EL (cell line): ENCODE data around the gene CLTA.

ENCODE experiments used
- DNase-seq: peaks from one replicate; pipeline ENCODE4 v3.0.0-alpha.2; 2016

CLTA gene, protein sequence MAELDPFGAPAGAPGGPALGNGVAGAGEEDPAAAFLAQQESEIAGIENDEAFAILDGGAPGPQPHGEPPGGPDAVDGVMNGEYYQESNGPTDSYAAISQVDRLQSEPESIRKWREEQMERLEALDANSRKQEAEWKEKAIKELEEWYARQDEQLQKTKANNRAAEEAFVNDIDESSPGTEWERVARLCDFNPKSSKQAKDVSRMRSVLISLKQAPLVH

DNA sequence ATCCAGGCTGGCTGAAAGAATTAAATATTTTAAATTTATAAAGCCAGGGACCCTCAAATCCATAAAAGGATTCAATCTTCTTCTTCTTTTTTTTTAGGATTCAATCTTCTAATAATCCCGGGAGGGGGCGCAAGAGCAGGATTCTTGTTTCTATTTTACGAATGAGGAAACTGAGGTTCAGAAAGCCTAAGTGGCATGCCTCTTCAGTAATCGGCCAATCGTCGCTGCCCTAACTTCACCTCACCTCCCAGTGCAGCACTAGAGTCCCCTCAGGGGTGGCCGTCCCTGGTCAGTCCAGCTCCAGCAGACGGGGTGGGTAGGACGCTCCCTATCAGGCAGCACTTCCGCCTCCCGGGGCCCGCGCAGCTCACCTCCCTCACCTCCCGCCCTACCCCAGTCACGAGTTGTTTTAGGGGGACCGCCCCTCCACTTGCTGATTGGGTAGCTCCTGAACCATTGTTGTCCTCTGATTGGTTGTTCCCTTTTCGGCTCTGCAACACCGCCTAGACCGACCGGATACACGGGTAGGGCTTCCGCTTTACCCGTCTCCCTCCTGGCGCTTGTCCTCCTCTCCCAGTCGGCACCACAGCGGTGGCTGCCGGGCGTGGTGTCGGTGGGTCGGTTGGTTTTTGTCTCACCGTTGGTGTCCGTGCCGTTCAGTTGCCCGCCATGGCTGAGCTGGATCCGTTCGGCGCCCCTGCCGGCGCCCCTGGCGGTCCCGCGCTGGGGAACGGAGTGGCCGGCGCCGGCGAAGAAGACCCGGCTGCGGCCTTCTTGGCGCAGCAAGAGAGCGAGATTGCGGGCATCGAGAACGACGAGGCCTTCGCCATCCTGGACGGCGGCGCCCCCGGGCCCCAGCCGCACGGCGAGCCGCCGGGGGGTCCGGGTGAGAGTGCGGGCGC lies at the start of gene CLTA:
Gene CLTA (plus strand): TSS at position 534 of the 902 bp plus-strand sequence. CDS start 136 bp downstream, at position 670.
- DNase-seq, result peak; percentile 100

DNA sequence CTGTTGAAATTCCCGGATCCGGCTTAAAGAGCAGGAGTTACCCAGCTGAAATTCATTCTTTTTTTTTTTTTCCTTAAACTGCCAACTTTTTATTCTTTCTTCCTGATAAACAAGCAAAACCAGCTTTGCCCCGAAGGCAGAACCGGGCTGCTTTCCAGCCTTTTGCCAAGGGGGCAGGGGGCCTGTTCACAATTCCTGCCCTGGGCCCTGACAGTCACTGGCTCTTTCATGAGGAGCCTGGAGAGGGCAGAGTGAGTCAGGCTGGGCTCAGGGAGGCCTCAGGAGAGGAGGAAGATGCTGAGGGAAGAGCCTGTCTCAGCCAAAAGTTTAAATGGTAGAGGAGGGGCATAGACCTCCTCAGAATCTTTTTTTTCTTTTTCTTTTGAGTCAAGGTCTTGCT lies 49.4 kb upstream of the CLTA start:
- peak; percentile 47 for DNase-seq

DNA sequence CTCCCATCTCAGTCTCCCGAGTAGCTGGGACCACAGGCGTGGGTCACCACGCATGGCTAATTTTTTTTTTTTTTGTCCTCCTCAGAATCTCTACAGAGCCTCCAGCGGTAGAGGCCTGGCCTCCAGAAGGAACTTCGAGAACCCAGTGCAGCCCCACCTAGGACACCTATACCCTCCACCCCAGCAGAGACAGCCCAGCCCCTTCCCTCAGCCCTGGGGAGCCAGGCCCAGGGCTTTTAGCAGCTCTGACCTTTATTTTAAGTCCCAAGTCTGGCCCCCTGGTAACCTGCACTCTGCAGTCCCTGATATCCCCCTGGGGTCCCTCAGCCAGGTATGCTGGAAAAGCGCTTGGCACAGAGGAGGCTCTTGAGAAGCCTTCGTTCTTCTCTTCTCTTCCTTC lies 49.0 kb upstream of the CLTA start:
- DNase-seq, result no peak

DNA sequence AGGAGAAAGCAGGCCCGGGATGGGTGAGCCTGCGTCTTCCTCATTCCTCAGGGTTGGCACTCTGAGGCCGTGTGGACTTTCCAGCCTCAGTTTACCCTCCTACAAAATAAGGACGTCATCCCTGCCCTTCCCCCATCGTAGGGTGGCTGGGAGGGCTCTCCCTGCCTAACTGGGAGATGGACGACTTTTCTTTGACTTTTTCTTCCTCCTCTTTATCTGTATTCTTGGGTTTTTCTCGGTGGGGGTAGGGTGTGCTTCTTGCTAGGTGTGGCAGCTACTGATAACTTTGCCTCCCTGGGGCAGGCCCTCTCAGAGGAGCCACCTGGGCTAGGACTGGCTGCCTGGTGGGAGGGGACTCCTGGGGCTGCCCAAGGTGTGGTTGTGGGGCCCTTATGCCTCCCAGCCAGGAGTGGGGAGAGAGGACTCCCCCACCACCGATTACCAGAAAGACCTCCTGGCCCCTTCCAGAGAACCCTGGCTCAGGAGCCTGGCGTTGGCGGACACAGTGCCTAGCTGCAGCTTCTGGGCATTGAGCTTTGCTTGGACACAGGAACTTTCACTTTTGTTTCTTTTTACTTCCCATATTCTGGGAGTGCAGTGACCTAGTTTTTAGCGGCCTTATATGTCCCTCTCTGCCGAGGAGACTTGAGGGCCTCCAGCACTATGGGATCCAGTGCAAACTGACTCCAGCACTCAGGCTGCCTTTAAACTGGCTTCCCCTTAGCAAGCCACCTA lies 48.0 kb upstream of the CLTA start:
- DNase-seq, result no peak

GRCh38 chr9:36143245-36143641 lies 47.5 kb upstream of the CLTA start:
- no peak for DNase-seq

DNA sequence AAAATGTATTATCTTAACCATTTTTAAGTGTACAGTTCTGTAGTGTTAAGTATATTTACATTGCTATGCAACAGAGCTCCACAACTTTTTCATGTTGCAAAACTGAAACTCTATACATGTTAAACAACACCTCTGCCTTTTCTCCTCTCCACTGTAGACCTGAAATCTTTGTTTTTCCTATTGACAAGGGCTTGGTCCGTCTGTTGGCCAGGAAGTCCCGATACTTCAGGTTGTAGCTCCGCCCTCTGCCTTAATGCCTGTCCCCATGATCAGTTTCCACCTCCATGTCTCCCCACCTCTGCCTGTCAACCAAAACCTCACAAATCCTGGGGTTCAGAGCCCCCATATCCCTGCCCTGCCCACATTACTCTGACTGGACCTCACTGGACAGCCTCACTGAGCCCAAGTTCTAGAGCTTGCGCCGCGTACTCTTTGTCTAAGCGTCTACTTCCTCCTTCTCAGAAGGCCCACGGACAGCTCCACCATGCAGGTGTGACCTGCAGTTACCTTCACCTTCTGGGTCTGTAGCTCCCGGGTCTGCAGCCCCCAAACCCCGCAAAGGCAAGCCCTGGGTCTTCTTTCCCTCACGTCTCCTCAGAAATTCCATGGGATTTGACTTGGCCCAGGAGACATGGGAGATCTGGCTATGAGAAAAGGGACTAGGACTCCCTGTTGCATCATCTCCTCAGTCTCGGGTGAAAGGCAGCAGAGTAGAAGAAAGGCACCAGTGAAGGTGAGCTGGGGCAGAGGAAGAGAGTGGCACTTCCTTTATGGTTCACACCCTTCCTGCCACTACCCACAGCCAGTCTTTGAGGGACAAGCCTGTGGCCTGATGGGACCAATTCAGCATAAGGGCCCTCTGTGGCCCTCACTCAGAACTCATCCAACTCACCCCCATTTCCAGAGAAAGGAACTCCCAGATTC lies 46.1 kb upstream of the CLTA start:
- DNase-seq, result no peak

- no peak for DNase-seq
Measured at GRCh38 chr9:36145970-36146369, 44.8 kb upstream of the CLTA start.

- DNase-seq, result no peak
Measured at GRCh38 chr9:36146651-36147050, 44.1 kb upstream of the CLTA start.

GRCh38 chr9:36147441-36148175 lies 43.1 kb upstream of the CLTA start:
- DNase-seq, result no peak

- DNase-seq, result peak; percentile 98
Measured at GRCh38 chr9:36148311-36149051, 42.2 kb upstream of the CLTA start.

DNA sequence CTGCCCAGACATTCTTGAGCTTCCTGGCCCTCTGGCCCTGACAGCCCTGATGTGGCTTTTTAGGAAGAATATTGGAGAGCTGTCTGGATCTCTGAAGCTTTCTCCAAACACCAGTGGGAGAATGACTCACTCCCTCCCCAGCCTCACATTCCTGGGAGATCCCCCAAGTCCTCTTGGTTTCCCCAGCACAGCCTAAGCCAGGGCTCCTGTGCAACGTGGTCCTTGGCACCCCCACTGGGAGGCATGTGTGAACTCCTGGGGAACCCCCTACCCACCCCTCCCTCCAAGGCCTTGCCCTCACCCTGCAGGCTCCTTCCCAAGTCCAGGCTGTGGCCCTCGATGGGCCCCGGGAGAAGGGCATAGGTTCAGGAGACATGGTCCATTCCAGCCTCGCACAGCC lies 41.5 kb upstream of the CLTA start:
- DNase-seq, result peak; percentile 87

DNA sequence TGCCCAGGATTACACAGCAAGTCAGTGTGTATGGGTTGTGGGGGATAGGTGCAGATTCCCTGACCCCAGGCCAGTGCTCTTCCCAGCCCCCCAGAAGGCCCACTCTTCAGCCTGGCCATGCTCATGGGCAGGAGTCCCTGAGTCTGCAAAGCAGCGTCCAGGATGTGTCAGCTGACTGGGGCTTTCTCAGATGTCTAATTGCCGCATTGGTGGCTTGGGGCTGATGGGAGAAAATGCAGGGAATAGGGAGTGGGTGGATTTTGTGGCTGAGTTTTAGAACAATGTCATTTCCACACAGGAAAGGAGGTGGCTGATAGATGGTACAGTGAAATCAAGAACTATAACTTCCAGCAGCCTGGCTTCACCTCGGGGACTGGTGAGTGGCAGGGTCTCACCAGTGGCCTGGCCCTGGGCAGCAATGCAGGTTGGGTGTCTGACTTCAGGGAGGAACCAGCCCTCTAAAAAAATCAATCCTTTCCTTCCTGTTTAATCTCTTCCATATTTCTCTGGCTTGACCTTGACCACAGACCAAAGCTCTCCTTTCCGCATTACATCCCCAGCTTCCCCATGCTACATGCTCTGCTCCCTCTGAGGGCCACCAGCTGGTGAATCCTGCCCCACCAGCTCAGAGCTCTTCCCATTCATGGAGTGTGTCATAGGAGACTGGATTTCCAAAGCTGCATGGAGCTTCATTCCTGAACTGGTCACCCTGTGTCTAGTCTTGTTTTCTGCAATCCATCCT lies 40.0 kb upstream of the CLTA start:
- no peak for DNase-seq

- DNase-seq, result peak; percentile 88
Measured at GRCh38 chr9:36151316-36152210, 39.2 kb upstream of the CLTA start.

- no peak for DNase-seq
Measured at GRCh38 chr9:36152741-36153438, 37.8 kb upstream of the CLTA start.

DNA sequence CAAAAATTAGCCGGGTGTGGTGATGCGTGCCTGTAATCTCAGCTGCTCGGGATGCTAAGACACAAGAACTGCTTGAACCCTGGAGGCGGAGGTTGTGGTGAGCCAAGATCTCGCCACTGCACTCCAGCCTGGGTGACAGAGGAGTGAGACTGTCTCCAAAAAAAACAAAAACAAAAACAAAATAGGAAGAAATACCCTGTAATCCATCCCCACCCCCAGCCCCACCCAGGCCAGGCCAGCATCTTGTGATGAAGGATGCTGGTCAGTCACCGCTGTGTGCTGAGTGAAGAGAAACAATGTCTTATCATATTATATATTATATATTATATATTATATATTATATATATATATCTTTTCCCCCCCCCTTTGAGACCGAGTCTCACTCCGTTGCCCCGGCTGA lies 37.0 kb upstream of the CLTA start:
- DNase-seq, result no peak

DNA sequence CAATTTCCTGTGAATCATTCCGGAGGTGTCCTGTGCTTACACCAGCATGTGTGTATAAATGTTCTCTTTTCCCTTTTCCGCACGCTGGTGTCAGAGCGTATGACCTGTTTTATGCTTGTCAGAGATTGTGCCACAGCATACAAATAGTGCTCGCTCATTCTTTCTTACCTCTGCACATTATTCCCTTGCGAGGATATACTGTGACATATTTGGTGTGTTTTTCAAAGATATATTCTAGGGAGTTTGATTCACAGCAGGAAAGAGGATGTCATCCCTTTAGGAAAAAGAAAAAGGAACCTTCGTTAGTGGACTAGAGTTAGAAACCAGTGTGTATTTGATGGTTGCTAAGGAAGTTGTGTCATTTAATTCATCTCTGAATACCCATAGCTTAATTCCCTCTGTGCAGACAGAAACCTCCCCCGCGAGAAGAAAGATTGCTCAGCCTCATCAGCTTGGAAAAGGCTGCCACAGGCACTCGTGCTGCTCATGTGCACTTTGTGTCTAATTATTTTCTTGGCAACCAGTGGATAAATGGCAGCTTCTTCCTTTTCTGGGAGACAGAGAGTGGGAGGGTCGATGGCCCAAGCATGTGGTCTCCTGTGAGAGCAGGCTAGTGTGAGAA lies 36.3 kb upstream of the CLTA start:
- DNase-seq, result peak; percentile 49

- no peak for DNase-seq
Measured at GRCh38 chr9:36156116-36156515, 34.6 kb upstream of the CLTA start.

- DNase-seq, result no peak
Measured at GRCh38 chr9:36158122-36158521, 32.6 kb upstream of the CLTA start.
